HL-60 (cell line): Measurements from ENCODE around the gene CLPX.

Experiments used
- DNase-seq, 2 experiments: peaks; one replicate each; pipeline ENCODE4 v3.0.0-alpha.2; 2010 to 2020; ENCODE audit warnings: low read depth in 1 of 2, low spot score in 1 of 2
- H3K27ac ChIP-seq: fragments of 250-450 bp; sonication (Bioruptor Pico); replicated peaks from 2 replicates; pipeline ENCODE4 v1.5.1; 2020; ENCODE audit warnings: mild to moderate bottlenecking, moderate library complexity
- H3K27me3 ChIP-seq: fragments of 250-450 bp; sonication (Bioruptor Pico); 2 replicates; pipeline ENCODE4 v1.5.1; 2021; ENCODE audit warnings: mild to moderate bottlenecking, moderate library complexity; ENCODE audit not compliant: insufficient read depth, poor library complexity, severe bottlenecking
- H3K4me3 ChIP-seq: replicated peaks from 2 replicates; pipeline ENCODE4 v1.5.1; 2011; ENCODE audit warnings: mild to moderate bottlenecking, control low read depth, low read length; ENCODE audit not compliant: insufficient read depth
- GABPA ChIP-seq: IDR thresholded peaks from 2 replicates; pipeline ENCODE4 v1.6.1; 2012; ENCODE audit warnings: low read depth
- POLR2AphosphoS5 ChIP-seq: IDR thresholded peaks from 2 replicates; pipeline ENCODE4 v1.6.1; 2012; ENCODE audit warnings: low read depth
- SPI1 ChIP-seq: IDR thresholded peaks from 2 replicates; pipeline ENCODE4 v1.6.1; 2012; ENCODE audit warnings: low read depth, mild to moderate bottlenecking, borderline replicate concordance
- TF ChIP-seq, protein P1 (sequence below): IDR thresholded peaks from 2 replicates; pipeline ENCODE4 v1.6.1; 2012; ENCODE audit warnings: low read depth; ENCODE audit not compliant: insufficient replicate concordance
- TF ChIP-seq, protein P2 (sequence below): IDR thresholded peaks from one replicate; pipeline ENCODE4 v1.5.1; 2011; ENCODE audit warnings: low read length, control low read depth, inconsistent platforms; ENCODE audit not compliant: insufficient read depth

Gene CLPX

DNA sequence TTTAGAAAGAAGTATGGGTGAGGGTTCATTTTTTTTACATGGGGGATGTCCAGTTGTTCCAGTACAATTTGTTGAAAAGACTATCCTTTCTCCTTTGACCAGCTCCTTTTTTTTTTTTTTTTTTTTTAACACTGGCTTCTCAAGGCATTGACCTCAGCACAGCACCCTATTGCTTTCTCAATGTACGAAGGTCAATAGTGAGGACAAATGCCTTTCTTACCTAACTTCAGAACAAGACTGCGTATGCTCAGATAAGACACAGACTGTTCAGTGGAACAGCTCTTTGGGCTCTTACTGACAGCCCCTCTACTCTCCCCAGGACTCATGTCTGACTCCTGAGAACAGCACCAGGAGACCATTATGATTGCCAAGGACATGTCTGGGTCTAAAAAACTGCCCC is 36.6 kb upstream of the CLPX start:
- Histone ChIP-seq H3K27me3 (no peaks in the 10 kb centered on the region), H3K4me3 (no peak overlapping the region), H3K27ac (no peak overlapping the region)
- TF ChIP-seq POLR2AphosphoS5 (no peak), SPI1 (no peak), GABPA (no peak)
- TF ChIP-seq, protein P1, sequence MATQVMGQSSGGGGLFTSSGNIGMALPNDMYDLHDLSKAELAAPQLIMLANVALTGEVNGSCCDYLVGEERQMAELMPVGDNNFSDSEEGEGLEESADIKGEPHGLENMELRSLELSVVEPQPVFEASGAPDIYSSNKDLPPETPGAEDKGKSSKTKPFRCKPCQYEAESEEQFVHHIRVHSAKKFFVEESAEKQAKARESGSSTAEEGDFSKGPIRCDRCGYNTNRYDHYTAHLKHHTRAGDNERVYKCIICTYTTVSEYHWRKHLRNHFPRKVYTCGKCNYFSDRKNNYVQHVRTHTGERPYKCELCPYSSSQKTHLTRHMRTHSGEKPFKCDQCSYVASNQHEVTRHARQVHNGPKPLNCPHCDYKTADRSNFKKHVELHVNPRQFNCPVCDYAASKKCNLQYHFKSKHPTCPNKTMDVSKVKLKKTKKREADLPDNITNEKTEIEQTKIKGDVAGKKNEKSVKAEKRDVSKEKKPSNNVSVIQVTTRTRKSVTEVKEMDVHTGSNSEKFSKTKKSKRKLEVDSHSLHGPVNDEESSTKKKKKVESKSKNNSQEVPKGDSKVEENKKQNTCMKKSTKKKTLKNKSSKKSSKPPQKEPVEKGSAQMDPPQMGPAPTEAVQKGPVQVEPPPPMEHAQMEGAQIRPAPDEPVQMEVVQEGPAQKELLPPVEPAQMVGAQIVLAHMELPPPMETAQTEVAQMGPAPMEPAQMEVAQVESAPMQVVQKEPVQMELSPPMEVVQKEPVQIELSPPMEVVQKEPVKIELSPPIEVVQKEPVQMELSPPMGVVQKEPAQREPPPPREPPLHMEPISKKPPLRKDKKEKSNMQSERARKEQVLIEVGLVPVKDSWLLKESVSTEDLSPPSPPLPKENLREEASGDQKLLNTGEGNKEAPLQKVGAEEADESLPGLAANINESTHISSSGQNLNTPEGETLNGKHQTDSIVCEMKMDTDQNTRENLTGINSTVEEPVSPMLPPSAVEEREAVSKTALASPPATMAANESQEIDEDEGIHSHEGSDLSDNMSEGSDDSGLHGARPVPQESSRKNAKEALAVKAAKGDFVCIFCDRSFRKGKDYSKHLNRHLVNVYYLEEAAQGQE, result no peak
- TF ChIP-seq, protein P2, sequence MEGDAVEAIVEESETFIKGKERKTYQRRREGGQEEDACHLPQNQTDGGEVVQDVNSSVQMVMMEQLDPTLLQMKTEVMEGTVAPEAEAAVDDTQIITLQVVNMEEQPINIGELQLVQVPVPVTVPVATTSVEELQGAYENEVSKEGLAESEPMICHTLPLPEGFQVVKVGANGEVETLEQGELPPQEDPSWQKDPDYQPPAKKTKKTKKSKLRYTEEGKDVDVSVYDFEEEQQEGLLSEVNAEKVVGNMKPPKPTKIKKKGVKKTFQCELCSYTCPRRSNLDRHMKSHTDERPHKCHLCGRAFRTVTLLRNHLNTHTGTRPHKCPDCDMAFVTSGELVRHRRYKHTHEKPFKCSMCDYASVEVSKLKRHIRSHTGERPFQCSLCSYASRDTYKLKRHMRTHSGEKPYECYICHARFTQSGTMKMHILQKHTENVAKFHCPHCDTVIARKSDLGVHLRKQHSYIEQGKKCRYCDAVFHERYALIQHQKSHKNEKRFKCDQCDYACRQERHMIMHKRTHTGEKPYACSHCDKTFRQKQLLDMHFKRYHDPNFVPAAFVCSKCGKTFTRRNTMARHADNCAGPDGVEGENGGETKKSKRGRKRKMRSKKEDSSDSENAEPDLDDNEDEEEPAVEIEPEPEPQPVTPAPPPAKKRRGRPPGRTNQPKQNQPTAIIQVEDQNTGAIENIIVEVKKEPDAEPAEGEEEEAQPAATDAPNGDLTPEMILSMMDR, result no peak
- DNase-seq, result no peak

DNA sequence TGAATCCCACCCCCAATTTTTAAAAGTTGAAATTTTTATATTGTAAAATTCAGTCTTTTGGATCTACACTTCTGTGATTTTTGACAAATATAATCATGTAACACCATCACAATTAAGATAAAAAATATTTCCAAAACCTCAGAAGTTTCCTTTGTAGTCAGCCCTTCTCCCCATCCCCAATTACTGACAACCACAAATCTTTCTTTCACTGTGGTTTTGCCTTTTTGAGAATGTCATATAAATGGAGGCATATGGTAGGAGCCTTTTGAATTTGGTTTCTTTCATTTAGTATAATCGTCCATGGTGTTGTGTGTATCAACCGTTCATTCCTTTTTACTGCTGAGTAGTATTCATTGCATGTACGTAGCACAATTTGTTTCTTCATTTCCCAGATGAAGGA is 34.0 kb upstream of the CLPX start:
- H3K27me3 ChIP-seq, result no peaks in the 10 kb centered on the region
- no peak overlapping the region for H3K4me3 ChIP-seq
- no peak for DNase-seq
- no peak overlapping the region for H3K27ac ChIP-seq
- TF ChIP-seq, protein P2, result no peak
- TF ChIP-seq, protein P1, result no peak
- TF ChIP-seq SPI1, result no peak
- TF ChIP-seq POLR2AphosphoS5, result no peak
- TF ChIP-seq GABPA, result no peak

DNA sequence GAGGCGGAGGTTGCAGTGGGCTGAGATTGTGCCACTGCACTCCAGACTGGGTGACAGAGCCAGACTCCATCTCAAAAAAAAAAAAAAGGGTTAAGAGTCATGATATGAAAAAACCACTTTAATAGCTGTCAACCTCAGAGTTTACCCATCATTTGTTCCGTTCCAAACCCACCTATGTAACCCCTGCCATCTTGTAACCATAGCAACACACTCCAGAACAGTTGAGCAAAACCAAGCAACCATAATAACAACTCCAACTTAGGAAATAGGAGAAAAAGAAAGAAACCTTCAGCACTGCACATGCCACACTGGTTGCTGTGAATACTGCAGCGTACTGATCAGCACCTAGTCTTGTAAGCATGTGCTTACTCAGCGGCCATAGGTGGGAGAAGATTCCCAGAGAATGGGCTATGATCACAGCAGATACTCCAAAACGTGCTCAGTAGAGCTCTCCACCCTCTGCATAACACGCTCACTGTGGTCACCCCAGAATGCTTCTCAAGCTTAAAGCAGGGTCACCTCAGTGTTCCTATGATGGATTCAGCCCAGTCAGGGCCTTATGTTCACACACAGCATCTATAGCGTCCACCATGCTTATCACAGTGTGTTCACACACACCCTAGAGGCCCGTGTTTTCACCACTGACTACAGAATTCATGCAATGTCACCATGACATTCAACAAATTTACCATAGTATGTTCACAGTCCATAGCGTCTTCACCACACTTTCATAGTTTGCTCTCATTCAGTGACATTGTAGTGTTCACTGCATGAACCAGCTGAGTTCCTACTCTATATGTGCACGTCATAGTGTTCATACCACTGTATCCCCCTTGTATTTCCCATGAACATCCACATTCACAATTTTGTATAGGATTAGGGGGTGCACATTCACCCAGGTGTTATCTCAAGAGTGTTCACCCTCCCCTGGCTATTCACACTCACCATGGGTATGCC is 32.7 kb upstream of the CLPX start:
- H3K27me3 ChIP-seq, result no peaks in the 10 kb centered on the region
- DNase-seq, result no peak
- TF ChIP-seq SPI1 (no peak), POLR2AphosphoS5 (no peak), GABPA (no peak)
- TF ChIP-seq, protein P2, result no peak

More for the DNA sequence above, 32.7 kb upstream of the CLPX start:
- Histone ChIP-seq H3K4me3 (no peak overlapping the region), H3K27ac (no peak overlapping the region)
